Thyroid gland (tissue), 4 donors: ENCODE measurements around the gene RNF103.

Experiments
- CTCF ChIP-seq, 6 experiments: fragments of 200-600 bp in 3 of 6; fragments of 450-650 bp in 3 of 6; sonication (generic) in 3 of 6; IDR thresholded peaks; one replicate each; pipeline ENCODE4 v1.5.1; 2016 to 2019; ENCODE audit warnings: antibody characterized with exemption in 6 of 6, mild to moderate bottlenecking in 2 of 6, inconsistent platforms in 1 of 6, moderate library complexity in 1 of 6
- POLR2A ChIP-seq, 2 donors: fragments of 450-650 bp; IDR thresholded peaks; one replicate each; pipeline ENCODE4 v1.6.1; 2017; ENCODE audit warnings: antibody characterized with exemption in 2 of 2, mild to moderate bottlenecking in 2 of 2, moderate library complexity in 1 of 2

GRCh38 chr2:86557836-86558235 is 65.8 kb downstream of the RNF103 start:
- TF ChIP-seq CTCF (IDR thresholded peaks at IDR 0.05) (no peak), POLR2A (IDR thresholded peaks at IDR 0.05) (no peak)
